Heart left ventricle (tissue), 16 donors: ENCODE results near the gene CCDC71. TPM values are rescaled to one million over a fixed set of nuclear protein-coding genes. Genes with fewer than 3 reads are reported as not detected.

ENCODE experiments used
- ATAC-seq, 4 donors: fragments of 200-7000 bp; cut with Tn5 transposase; one replicate each; pipeline ENCODE4 v1.9.1; 2020 to 2022; ENCODE audit warnings: moderate library complexity in 4 of 4, mild to moderate bottlenecking in 3 of 4, moderate number of reproducible peaks in 1 of 4
- DNase-seq, 5 donors: peaks; one replicate each; pipeline ENCODE4 v3.0.0-alpha.2; 2020
- H3K27ac ChIP-seq, 12 donors: fragments of 200-600 bp; sonication (generic) in 4 of 12; one replicate each; pipeline versions ENCODE4 v1.5.0 to v1.8.0; 2016 to 2022; ENCODE audit warnings: mild to moderate bottlenecking in 2 of 12
- H3K27me3 ChIP-seq, 9 donors: fragments of 200-600 bp; sonication (generic) in 2 of 9; one replicate each; pipeline versions ENCODE4 v1.5.1 to v1.8.0; 2016 to 2022; ENCODE audit warnings: mild to moderate bottlenecking in 3 of 9
- H3K36me3 ChIP-seq, 9 donors: fragments of 200-600 bp; sonication (generic) in 2 of 9; one replicate each; pipeline versions ENCODE4 v1.5.0 to v1.8.0; 2018 to 2022; ENCODE audit warnings: mild to moderate bottlenecking in 2 of 9
- H3K4me1 ChIP-seq, 12 donors: fragments of 200-600 bp; sonication (generic) in 4 of 12; one replicate each; pipeline versions ENCODE4 v1.5.0 to v1.8.0; 2016 to 2022; ENCODE audit warnings: mild to moderate bottlenecking in 3 of 12
- H3K4me3 ChIP-seq, 12 donors: fragments of 200-600 bp; sonication (generic) in 4 of 12; one replicate each; pipeline versions ENCODE4 v1.5.0 to v1.8.0; 2017 to 2022; ENCODE audit warnings: mild to moderate bottlenecking in 9 of 12, moderate library complexity in 4 of 12
- H3K9me3 ChIP-seq, 12 donors: fragments of 200-600 bp; sonication (generic) in 4 of 12; one replicate each; pipeline versions ENCODE4 v1.5.0 to v1.8.0; 2016 to 2022; ENCODE audit warnings: mild to moderate bottlenecking in 1 of 12
- POLR2A ChIP-seq, 2 donors: fragments of 450-650 bp; IDR thresholded peaks; one replicate each; pipeline ENCODE4 v1.6.1; 2017; ENCODE audit warnings: antibody characterized with exemption in 2 of 2, mild to moderate bottlenecking in 2 of 2, moderate library complexity in 2 of 2
- WGBS, 4 donors: extraction: QIAGEN DNeasy Blood & Tissue Kit in 2 of 4; methylation state at CpG; one replicate each; pipeline versions ENCODE4 v1.1.5 to v1.1.7; 2013 to 2018; 5-methylcytosine and 5-hydroxymethylcytosine counted together
- intact Hi-C, 10 donors: fragments of 100-400 bp; cut with DNase I; formaldehyde crosslinking; loops; one replicate each; pipeline versions ENCODE4 v1.11.1 to v1.14.2; 2022
- polyA plus RNA-seq, 2 donors: library from polyadenylated mRNA; stranded (reverse); fragments of 200-250 nt; gene quantifications; one replicate each; pipeline ENCODE4 v1.2.3, GENCODE V29; 2013
- total RNA-seq, 9 donors: library from RNA; depleted of rRNA in 2 of 9; stranded (reverse); fragments of >200 nt in 2 of 9; fragmentation: NEBNext Ultra II Directional in 3 of 9; extraction: Animal tissue kit (Norgen Biotek cat#: 25700) in 3 of 9; gene quantifications; one replicate each; pipeline versions ENCODE4 v1.1.0 to v1.2.4, GENCODE V29; 2016 to 2023
- TF ChIP-seq, protein P1 (sequence below), 12 donors: fragments of 200-600 bp; sonication (generic) in 4 of 12; IDR thresholded peaks; one replicate each; pipeline versions ENCODE4 v1.5.0 to v1.8.0; 2018 to 2022; ENCODE audit warnings: antibody characterized with exemption in 12 of 12, mild to moderate bottlenecking in 5 of 12
- donor health status: ischemic (EF 13 %, LVEDD 7.1; RV severe dilation, severe dysfunction).
- donor health status: healthy with polysubstance abuse.
- donor health status: DM: no; HTN: yes; CAD: no.
- donor health status: DM: no; HTN: no; CAD: no.
- donor health status: ischemic (EF 25% LVEDD 6.9; RV normal size, moderate dysfunction).
- donor health status: ischemic (EF 25% LVEDD 5.7; RV mildly dilated, moderate dysfunction).
- donor health status: healthy.
- donor health status: DM: yes; HTN: yes; CAD: no.
- donor health status: ischemic (EF 35%, LVEDD 5.7; RV mildly dilated, moderate dysfunction).
- donor health status: nonischemic (EF 11% LVEDD 7.7; RV severe dilation, severe dysfunction).
- donor health status: DM: yes; HTN: yes; CAD: no.
- donor health status: PGD.
- donor health status: ischemic (EF 29% LVEDD 5.4; RV normal size, mild dysfunction).
- donor health status: nonischemic (EF 23%, LVEDD 6.1; RV moderate dilation, normal function).

The CCDC71 gene
- total and polyA plus RNA-seq, 11 donors = 9.7 to 24.0 (median 14.6) TPM

DNA sequence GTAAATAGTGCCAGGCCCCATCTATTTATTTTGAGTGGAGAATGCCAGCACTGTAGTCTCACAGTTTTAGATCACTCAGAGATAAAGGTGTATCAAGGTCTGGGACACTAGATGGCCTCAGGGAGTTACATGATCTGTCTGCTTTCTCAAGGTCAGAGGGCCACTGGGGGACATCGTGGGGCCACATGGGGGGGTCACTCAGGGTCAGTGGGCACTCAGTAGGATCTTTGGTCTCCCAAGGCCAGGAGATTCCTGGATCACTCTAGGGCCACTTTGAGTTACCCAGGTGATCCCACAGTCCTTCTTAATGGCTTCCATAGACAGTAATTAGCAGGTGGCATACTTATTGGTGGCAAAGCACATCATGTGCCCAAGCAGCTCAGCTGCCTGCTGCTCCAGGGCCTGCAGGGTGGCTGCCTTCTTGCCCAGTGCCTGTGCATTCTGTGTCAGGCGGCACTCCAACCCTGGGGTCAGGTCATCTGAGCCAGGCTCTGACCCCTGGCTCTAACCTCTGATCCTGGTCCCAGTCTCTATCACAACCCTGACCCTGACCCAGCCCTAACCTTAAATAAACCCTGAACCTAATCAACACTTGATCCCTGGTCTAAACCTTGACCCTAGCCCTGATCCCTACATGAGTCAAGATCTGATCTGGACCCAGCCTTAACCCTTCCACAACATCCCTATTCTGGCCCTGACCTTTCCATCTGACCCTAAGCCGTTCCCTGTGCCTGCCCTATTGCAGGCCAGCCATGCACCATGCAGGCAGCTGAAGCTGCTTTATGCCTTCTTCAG is 31.5 kb downstream of the CCDC71 start:
- TF ChIP-seq, protein P1, sequence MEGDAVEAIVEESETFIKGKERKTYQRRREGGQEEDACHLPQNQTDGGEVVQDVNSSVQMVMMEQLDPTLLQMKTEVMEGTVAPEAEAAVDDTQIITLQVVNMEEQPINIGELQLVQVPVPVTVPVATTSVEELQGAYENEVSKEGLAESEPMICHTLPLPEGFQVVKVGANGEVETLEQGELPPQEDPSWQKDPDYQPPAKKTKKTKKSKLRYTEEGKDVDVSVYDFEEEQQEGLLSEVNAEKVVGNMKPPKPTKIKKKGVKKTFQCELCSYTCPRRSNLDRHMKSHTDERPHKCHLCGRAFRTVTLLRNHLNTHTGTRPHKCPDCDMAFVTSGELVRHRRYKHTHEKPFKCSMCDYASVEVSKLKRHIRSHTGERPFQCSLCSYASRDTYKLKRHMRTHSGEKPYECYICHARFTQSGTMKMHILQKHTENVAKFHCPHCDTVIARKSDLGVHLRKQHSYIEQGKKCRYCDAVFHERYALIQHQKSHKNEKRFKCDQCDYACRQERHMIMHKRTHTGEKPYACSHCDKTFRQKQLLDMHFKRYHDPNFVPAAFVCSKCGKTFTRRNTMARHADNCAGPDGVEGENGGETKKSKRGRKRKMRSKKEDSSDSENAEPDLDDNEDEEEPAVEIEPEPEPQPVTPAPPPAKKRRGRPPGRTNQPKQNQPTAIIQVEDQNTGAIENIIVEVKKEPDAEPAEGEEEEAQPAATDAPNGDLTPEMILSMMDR (IDR thresholded peaks at IDR 0.05) = peak in 1 of 12 donors; percentile 15
- no peak for TF ChIP-seq POLR2A (IDR thresholded peaks at IDR 0.05)
- peak overlapping the region in 5 of 12 donors; percentile 77 to 90 (median 84) for H3K4me3 ChIP-seq
- 60 to 79% (median 64%) methylated on average over 2 to 3 of the region's 3 CpGs for WGBS, 4 donors
- peaks cover 8 to 40% (median 30%) of the 10 kb centered on the region in 12 donors for H3K4me1 ChIP-seq
- H3K9me3 ChIP-seq = no peaks in the 10 kb centered on the region
- H3K36me3 ChIP-seq = peaks cover 0 to 16% (median 13%) of the 10 kb centered on the region in 9 donors
- H3K27ac ChIP-seq = peak overlapping the region in 11 of 12 donors; percentile 87 to 99 (median 94)
- no peaks in the 10 kb centered on the region for H3K27me3 ChIP-seq
- intact Hi-C loops = loop anchor here in 3 of 10 donors (5.0 to 10.0 kb wide), 3 partner anchors 33 to 540 kb away; partner anchors contain the start of genes KLHDC8B (in 2 of the 3), APEH (in 1 of the 3) and CCDC71 (in 1 of the 3)
- DNase-seq = no peak
- ATAC-seq = no peak

DNA sequence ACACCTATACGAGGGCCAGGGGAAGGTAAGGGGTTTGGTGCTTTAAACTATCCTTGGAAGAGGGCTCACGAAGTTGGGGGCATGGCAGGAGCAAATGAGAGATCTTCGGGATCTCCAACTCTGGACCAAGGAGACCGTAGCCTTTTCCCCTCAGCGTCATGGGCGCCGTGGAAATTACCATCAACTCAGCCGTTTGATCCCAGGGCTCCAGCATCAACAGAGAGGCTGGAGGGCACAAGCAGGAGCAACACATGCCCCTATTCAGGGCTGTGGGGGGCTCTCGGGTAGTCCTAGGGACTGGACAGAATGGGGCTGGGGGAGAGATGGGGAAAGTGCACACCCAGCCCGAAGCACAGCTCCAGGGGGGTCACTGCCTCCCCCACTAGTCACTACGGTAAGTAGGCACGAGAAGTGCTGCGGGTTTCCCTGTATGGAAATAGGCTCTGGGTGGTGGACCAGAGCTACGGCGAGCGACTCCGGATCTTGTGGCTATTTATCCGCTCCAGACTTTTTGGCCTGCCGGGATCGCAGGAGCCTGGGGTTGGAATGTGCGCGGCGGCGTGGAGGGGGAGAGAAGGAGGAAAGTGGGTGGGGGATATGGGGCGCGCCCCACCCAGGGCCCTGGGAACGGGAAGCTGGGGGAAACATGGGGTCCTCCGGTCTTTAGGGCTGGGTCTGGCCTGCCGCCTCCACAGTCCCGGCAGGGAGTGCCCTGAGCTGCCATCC is 32.7 kb downstream of the CCDC71 start:
- ATAC-seq = peak; percentile 79 to 91 (median 83)
- Histone ChIP-seq H3K9me3 (no peaks in the 10 kb centered on the region), H3K4me1 (peaks cover 8 to 48% (median 30%) of the 10 kb centered on the region in 12 donors), H3K4me3 (peak overlapping the region; percentile 62 to 90 (median 80)), H3K27ac (peak overlapping the region; percentile 87 to 99 (median 94)), H3K27me3 (no peaks in the 10 kb centered on the region), H3K36me3 (peaks cover 2 to 29% (median 25%) of the 10 kb centered on the region in 9 donors)
- 0 to 3% (median 0%) methylated on average over 28 to 30 of the region's 30 CpGs for WGBS, 4 donors
- DNase-seq = peak; percentile 87 to 92 (median 91)
- intact Hi-C loops = loop anchor here in 5 of 10 donors (1.0 to 10.0 kb wide), 6 partner anchors 13 to 541 kb away; partner anchors contain the start of genes QRICH1 (in 3 of the 5), KLHDC8B (in 2 of the 5), APEH (in 1 of the 5) and CCDC71 (in 1 of the 5)
- TF ChIP-seq, protein P1 (IDR thresholded peaks at IDR 0.05) = no peak
- peak in 1 of 2 donors; percentile 26 for TF ChIP-seq POLR2A (IDR thresholded peaks at IDR 0.05)

DNA sequence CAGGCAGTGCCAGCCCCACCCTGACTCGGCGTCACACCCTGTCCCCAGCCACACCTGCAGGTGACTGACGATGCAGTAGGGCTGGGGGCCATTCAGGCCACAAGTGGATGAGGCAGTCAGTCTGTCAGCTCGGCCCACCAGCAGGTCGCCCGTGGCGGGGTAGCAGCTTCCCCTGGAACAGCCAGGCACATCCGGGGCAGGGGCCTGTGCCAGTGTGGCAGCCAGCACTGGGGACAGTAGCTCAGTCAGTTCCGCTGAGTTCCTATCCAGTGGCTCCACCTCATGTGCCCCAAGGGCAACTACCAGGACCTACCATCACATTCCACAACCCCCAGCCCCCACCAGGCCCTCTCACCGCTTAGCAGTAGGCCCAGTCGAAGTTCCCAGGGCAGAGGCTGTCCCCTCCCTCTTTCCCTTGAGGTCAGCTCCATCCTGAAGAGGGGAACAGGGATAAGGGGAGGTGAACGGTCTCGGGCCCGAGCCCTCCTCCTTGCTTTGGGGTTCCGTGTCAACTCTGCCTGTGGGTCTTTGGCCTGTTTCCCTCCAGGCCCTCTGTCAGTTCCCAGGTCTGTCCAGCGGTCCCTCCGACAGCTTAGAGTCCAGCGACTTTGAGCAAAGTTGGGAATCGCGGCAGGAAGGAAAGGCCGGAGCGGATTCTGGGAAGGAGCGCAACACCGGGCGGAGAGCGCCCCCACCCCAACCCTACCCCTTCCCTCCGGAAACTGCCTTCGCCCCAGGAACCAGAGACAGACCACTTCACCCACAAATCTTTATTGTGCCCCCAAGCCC is 33.5 kb downstream of the CCDC71 start, which contains the start of gene LAMB2:
Gene LAMB2, minus strand, starts transcription at position 614 of the 789 bp plus-strand sequence. Its CDS starts 183 bp downstream, at position 431.
- H3K36me3 ChIP-seq = peaks cover 2 to 37% (median 33%) of the 10 kb centered on the region in 9 donors
- 3 to 7% (median 4%) methylated on average over 18 to 28 of the region's 28 CpGs for WGBS, 4 donors
- H3K9me3 ChIP-seq = no peaks in the 10 kb centered on the region
- ATAC-seq (peak; percentile 67 to 87 (median 84)), DNase-seq (peak; percentile 83 to 89 (median 85))
- peak in 1 of 2 donors; percentile 59 for TF ChIP-seq POLR2A (IDR thresholded peaks at IDR 0.05)
- TF ChIP-seq, protein P1 (IDR thresholded peaks at IDR 0.05) = peak in 3 of 12 donors; percentile 2 to 14 (median 10)
- peak within 1 kb of the TSS; percentile 87 to 99 (median 94) for H3K27ac ChIP-seq
- H3K4me3 ChIP-seq = peak within 1 kb of the TSS; percentile 62 to 90 (median 80)
- H3K27me3 ChIP-seq = no peaks in the 10 kb centered on the region
- intact Hi-C loops = loop anchor here in 5 of 10 donors (1.0 to 10.0 kb wide), 6 partner anchors 12 to 542 kb away; partner anchors contain the start of genes QRICH1 (in 3 of the 5), KLHDC8B (in 2 of the 5), APEH (in 1 of the 5) and CCDC71 (in 1 of the 5)
- peaks cover 8 to 48% (median 30%) of the 10 kb centered on the region in 12 donors for H3K4me1 ChIP-seq
